ENCODE results near the gene DKK3.

Gene DKK3

GRCh38 chr11:11916981-11917399 is 91.4 kb downstream of the DKK3 start:
- ATAC-seq, result peak; percentile 93
- TF ChIP-seq ISL1 (CRISPR knock-in tag; IDR thresholded peaks at IDR 0.05) (no peak), GLIS3 (CRISPR knock-in tag; IDR thresholded peaks at IDR 0.05) (no peak), TOX (CRISPR knock-in tag; IDR thresholded peaks at IDR 0.05; ENCODE audit: borderline replicate concordance) (no peak), ZFP30 (CRISPR knock-in tag; IDR thresholded peaks at IDR 0.05) (no peak), SNAI2 (CRISPR knock-in tag; IDR thresholded peaks at IDR 0.05) (no peak), ZNF8 (CRISPR knock-in tag; IDR thresholded peaks at IDR 0.05) (no peak), PPARA (CRISPR knock-in tag; IDR thresholded peaks at IDR 0.05; ENCODE audit: borderline replicate concordance) (no peak), ZNF70 (CRISPR knock-in tag; IDR thresholded peaks at IDR 0.05) (no peak), OSR1 (CRISPR knock-in tag; IDR thresholded peaks at IDR 0.05) (no peak), ZNF565 (CRISPR knock-in tag; conservative IDR thresholded peaks at IDR 0.05; ENCODE audit: low read depth) (no peak), ZFP3 (CRISPR knock-in tag; IDR thresholded peaks at IDR 0.05) (no peak), ESRRG (CRISPR knock-in tag; IDR thresholded peaks at IDR 0.05) (no peak), CSDC2 (CRISPR knock-in tag; IDR thresholded peaks at IDR 0.05) (no peak), BACH2 (CRISPR knock-in tag; IDR thresholded peaks at IDR 0.05; ENCODE audit: borderline replicate concordance) (no peak), TSHZ2 (CRISPR knock-in tag; IDR thresholded peaks at IDR 0.05) (no peak), PATZ1 (CRISPR knock-in tag; IDR thresholded peaks at IDR 0.05; ENCODE audit: borderline replicate concordance) (no peak), ARNTL (CRISPR knock-in tag; IDR thresholded peaks at IDR 0.05; ENCODE audit: borderline replicate concordance, low read depth) (no peak), CSRNP3 (CRISPR knock-in tag; IDR thresholded peaks at IDR 0.05) (no peak)
- TF ChIP-seq, protein P1, sequence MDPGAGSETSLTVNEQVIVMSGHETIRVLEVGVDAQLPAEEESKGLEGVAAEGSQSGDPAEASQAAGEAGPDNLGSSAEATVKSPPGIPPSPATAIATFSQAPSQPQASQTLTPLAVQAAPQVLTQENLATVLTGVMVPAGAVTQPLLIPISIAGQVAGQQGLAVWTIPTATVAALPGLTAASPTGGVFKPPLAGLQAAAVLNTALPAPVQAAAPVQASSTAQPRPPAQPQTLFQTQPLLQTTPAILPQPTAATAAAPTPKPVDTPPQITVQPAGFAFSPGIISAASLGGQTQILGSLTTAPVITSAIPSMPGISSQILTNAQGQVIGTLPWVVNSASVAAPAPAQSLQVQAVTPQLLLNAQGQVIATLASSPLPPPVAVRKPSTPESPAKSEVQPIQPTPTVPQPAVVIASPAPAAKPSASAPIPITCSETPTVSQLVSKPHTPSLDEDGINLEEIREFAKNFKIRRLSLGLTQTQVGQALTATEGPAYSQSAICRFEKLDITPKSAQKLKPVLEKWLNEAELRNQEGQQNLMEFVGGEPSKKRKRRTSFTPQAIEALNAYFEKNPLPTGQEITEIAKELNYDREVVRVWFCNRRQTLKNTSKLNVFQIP (CRISPR knock-in tag; IDR thresholded peaks at IDR 0.05; ENCODE audit: borderline replicate concordance, low read depth), result no peak
- TF ChIP-seq, protein P2, sequence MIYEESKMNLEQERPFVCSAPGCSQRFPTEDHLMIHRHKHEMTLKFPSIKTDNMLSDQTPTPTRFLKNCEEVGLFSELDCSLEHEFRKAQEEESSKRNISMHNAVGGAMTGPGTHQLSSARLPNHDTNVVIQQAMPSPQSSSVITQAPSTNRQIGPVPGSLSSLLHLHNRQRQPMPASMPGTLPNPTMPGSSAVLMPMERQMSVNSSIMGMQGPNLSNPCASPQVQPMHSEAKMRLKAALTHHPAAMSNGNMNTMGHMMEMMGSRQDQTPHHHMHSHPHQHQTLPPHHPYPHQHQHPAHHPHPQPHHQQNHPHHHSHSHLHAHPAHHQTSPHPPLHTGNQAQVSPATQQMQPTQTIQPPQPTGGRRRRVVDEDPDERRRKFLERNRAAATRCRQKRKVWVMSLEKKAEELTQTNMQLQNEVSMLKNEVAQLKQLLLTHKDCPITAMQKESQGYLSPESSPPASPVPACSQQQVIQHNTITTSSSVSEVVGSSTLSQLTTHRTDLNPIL (CRISPR knock-in tag; IDR thresholded peaks at IDR 0.05; ENCODE audit: low read depth), result no peak

DNA sequence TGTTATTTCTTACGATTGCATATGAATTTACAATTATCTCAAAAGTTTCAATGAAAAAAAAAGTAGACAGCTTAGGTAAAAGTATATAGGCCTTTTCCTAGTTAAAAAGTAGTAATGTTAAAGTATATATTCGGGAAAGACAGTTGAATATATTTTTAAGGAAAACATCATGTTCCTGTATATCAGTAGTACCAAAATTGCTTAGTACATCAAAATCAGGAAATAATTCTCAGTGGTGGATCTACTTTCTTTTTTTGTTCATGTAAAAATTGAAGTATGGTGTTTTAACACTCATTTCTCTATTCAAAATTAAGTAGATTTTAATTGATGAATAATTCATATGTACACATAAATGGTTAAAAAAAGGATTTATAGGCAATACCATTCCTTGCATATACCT is 92.8 kb downstream of the DKK3 start:
- TF ChIP-seq PPARA (CRISPR knock-in tag; IDR thresholded peaks at IDR 0.05; ENCODE audit: borderline replicate concordance), result no peak
- TF ChIP-seq, protein P2 (CRISPR knock-in tag; IDR thresholded peaks at IDR 0.05; ENCODE audit: low read depth), result no peak
- TF ChIP-seq ZFP3 (CRISPR knock-in tag; IDR thresholded peaks at IDR 0.05), result no peak
- no peak for TF ChIP-seq ZNF70 (CRISPR knock-in tag; IDR thresholded peaks at IDR 0.05)
- TF ChIP-seq ZFP30 (CRISPR knock-in tag; IDR thresholded peaks at IDR 0.05), result no peak
- no peak for TF ChIP-seq ZC3H10 (CRISPR knock-in tag; IDR thresholded peaks at IDR 0.05)
- no peak for ATAC-seq

Measured in SK-N-SH treated with all-trans-retinoic acid at 6 μM for 48 hours (cell line).